ENCODE data around the gene DUSP9. TPM values are rescaled to one million over a fixed set of nuclear protein-coding genes. Genes with fewer than 3 reads are reported as not detected.
"Not testable (repeated sequence)": the region's sequence is repeated elsewhere in the genome, so short reads cannot be mapped to it uniquely, and the experiment has no call there.

Gene DUSP9
- total RNA-seq = 0.76 TPM in 1 of 2 replicates, not detected in the other

GRCh38 chrX:153646620-153647373 lies at the start of gene DUSP9:
Gene DUSP9 (plus strand): TSS chrX:153647203. CDS start chrX:153647954, 751 bp downstream.
- DNase-seq (ENCODE audit: extremely low read depth, low read depth, low spot score) = no peak

GRCh38 chrX:153598541-153599191 lies 48.3 kb upstream of the DUSP9 start, which contains the start of gene CCNQ:
Gene CCNQ (minus strand): TSS chrX:153599139. CDS start chrX:153599073, 66 bp downstream.
- no peak for DNase-seq (ENCODE audit: extremely low read depth, low read depth, low spot score)

GRCh38 chrX:153599192-153600031 lies 47.6 kb upstream of the DUSP9 start:
- DNase-seq (ENCODE audit: extremely low read depth, low read depth, low spot score) = no peak

GRCh38 chrX:153600032-153600373 lies 47.0 kb upstream of the DUSP9 start:
- DNase-seq (ENCODE audit: extremely low read depth, low read depth, low spot score) = no peak

- DNase-seq (ENCODE audit: extremely low read depth, low read depth, low spot score) = no peak
Measured at GRCh38 chrX:153600921-153601320, 46.1 kb upstream of the DUSP9 start.

GRCh38 chrX:153601511-153602110 lies 45.4 kb upstream of the DUSP9 start:
- DNase-seq (ENCODE audit: extremely low read depth, low read depth, low spot score) = no peak

- no peak for DNase-seq (ENCODE audit: extremely low read depth, low read depth, low spot score)
Measured at GRCh38 chrX:153602601-153603000, 44.4 kb upstream of the DUSP9 start.

- DNase-seq (ENCODE audit: extremely low read depth, low read depth, low spot score) = no peak
Measured at GRCh38 chrX:153603131-153603656, 43.8 kb upstream of the DUSP9 start.

- DNase-seq (ENCODE audit: extremely low read depth, low read depth, low spot score) = not testable (repeated sequence)
Measured at GRCh38 chrX:153604666-153605380, 42.2 kb upstream of the DUSP9 start.

- DNase-seq (ENCODE audit: extremely low read depth, low read depth, low spot score) = no peak
Measured at GRCh38 chrX:153606503-153606902, 40.5 kb upstream of the DUSP9 start.

GRCh38 chrX:153608376-153608775 lies 38.6 kb upstream of the DUSP9 start:
- DNase-seq (ENCODE audit: extremely low read depth, low read depth, low spot score) = no peak

- no peak for DNase-seq (ENCODE audit: extremely low read depth, low read depth, low spot score)
Measured at GRCh38 chrX:153608806-153609205, 38.2 kb upstream of the DUSP9 start.

- no peak for DNase-seq (ENCODE audit: extremely low read depth, low read depth, low spot score)
Measured at GRCh38 chrX:153609917-153610835, 36.8 kb upstream of the DUSP9 start.

- DNase-seq (ENCODE audit: extremely low read depth, low read depth, low spot score) = no peak
Measured at GRCh38 chrX:153610836-153611213, 36.2 kb upstream of the DUSP9 start.

GRCh38 chrX:153611298-153612095 lies 35.5 kb upstream of the DUSP9 start:
- no peak for DNase-seq (ENCODE audit: extremely low read depth, low read depth, low spot score)

GRCh38 chrX:153612413-153612812 lies 34.6 kb upstream of the DUSP9 start:
- DNase-seq (ENCODE audit: extremely low read depth, low read depth, low spot score) = no peak

- DNase-seq (ENCODE audit: extremely low read depth, low read depth, low spot score) = no peak
Measured at GRCh38 chrX:153614818-153615217, 32.2 kb upstream of the DUSP9 start.

- DNase-seq (ENCODE audit: extremely low read depth, low read depth, low spot score) = no peak
Measured at GRCh38 chrX:153620576-153620975, 26.4 kb upstream of the DUSP9 start.

All from glomerular endothelial cell (primary cell).